ENCODE results near the gene TPGS1. TPM values are rescaled to one million over a fixed set of nuclear protein-coding genes. Genes with fewer than 3 reads are reported as not detected.
"Not testable (repeated sequence)": the region's sequence is repeated elsewhere in the genome, so short reads cannot be mapped to it uniquely, and the experiment has no call there.

TPGS1 gene
- total RNA-seq, 1 experiment from 2014 or later = 10.5 TPM

DNA sequence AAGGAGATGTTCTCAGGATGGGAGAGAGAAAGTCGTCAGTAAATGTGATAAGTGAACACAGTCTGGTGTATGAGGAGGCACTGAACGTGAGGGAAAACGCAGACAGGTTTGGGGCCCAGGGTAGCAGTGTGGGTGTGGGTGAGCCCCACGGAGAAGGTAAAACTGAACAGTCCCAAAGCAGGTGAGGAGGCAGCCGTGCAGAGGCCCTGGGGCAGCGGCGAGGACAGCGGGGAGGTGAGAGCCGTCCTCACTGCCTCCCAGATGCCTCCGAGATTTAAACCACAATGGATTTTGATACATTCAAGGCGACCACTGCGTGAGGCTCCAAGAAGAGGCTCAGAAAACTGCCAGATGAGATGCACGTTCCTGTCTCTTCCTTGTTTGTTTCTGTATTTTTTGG, 31.9 kb upstream of the TPGS1 start:
- DNase-seq (ENCODE audit: extremely low read depth, low read depth) = no peak

DNA sequence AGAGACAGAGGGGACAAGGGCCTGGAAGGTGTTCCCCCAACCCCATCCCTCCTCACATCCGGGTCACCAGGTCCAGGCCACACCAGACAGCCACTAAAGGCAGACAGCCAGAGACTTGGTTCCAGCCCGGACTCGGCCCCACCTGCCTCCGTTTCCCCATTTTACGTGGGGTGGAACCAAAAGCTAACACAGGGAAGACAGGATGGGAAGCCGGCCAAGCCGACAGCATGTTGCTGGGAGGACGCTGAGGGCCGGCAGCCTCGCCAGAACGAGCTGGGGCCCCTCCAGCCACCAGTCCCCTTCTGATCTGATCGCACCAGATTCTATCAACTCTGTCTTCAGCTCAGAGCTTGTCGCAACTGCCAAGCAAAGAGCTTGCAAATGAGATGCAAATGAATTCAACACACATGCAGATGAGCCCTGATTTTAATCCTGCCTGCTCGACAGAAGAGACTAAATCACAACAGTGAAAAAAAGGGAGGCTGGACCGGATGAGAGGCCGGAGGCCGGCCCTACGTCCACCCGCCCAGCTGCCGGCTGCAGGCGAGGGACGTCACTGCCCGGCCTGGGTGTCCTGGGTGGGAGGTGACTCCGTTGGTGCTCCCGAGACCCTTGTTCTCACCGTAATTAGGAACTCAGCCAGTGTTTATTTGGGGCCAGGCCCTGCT, 28.9 kb upstream of the TPGS1 start:
- DNase-seq (ENCODE audit: extremely low read depth, low read depth) = no peak

DNA sequence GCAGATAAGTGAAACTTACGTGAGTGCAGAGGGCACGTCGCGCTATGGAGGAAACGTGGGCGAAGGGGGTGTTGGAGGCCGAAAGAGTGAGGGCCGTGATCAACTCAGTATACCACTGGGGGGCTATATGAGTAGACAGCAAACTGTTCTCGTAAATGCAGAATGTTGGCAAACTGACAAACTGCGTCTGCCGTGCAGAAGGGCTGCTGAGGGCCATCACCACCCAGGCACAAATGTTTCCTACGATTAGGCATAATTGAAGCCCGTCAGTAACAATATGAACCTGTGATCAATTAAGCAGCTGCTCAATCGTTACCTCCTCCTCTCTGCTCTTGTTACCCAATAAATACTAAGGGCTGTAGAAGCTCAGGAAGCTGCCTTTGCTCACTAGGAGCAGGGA, 28.3 kb upstream of the TPGS1 start:
- no peak for DNase-seq (ENCODE audit: extremely low read depth, low read depth)

DNA sequence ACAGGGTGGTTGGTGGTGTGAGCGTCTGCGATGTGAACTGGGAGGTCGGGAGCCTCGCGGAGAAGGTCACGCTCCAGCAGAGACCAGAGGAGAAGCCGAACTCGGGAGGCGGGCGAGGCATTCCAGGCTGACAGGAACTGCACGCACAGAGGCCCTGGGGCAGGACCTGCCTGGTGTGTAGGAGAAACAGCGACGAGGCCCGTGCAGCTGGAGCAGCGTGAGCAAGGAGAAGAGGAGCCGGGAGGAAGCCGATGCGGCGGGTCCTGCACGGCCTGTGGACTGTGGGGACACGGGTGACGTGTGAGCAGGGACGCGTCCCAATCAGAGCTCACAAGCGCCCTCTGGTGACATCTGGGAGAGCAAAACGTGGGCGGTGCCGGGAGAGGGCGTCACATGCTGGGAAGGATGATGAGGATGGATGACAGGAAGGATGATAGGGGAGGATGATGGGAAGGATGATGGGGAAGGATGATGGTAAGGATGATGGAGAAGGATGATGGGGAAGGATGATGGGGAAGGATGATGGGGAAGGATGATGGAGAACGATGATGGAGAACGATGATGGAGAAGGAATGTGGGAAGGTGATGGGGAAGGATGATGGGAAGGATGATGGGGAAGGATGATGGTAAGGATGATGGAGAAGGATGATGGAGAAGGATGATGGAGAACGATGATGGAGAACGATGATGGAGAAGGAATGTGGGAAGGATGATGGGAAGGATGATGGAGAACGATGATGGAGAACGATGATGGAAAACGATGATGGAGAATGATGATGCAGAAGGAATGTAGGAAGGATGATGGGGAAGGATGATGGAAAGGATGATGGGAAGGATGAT, 27.1 kb upstream of the TPGS1 start:
- no peak for DNase-seq (ENCODE audit: extremely low read depth, low read depth)

DNA sequence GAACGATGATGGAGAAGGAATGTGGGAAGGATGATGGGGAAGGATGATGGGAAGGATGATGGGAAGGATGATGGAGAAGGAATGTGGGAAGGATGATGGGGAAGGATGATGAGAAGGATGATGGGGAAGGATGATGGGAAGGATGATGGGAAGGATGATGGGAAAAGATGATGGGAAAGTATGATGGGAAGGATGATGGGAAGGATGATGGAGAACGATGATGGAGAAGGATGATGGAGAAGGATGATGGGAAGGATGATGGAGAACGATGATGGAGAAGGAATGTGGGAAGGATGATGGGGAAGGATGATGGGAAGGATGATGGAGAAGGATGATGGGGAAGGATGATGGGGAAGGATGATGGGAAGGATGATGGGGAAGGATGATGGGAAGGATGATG, 26.2 kb upstream of the TPGS1 start:
- DNase-seq (ENCODE audit: extremely low read depth, low read depth) = not testable (repeated sequence)

DNA sequence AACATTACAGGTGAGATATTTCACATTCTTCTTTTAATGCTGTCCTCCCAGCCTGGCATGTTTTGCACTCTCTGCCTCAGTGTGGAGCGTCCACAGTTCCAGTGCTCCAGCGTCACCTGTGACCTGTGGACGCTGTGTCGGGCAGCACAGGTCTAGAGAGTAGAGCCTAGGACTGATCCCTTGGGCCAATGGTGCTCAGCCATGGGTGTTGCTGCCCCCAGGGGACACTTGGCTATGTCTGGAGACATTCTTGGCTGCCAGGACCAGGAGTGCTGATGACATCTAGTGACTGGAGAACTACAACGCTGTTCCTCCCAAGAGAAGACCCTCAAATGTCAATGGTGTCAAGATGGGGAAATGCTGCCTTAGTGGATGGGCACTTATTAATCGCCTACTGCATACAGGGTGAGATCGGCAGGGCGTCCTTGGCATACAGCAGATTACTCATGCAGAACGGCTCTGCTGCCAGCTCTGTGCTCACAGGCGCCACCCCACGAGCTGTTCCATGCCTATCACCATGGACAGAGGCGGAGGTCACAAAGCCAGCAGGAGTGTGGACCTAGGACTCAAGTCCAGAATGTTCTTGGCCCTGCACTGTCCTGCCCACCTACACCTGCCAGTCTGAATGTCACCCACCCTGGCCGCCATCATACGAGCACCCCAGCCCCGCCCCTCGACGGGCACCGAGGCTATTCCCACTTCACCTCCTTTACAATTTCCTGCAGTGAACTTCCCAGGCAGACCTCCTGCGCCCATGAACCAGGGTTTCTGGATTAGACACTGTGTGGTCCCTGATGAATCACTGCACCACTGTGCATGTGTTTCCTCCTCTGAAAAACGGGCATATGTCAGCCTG, 24.9 kb upstream of the TPGS1 start:
- DNase-seq (ENCODE audit: extremely low read depth, low read depth) = no peak

DNA sequence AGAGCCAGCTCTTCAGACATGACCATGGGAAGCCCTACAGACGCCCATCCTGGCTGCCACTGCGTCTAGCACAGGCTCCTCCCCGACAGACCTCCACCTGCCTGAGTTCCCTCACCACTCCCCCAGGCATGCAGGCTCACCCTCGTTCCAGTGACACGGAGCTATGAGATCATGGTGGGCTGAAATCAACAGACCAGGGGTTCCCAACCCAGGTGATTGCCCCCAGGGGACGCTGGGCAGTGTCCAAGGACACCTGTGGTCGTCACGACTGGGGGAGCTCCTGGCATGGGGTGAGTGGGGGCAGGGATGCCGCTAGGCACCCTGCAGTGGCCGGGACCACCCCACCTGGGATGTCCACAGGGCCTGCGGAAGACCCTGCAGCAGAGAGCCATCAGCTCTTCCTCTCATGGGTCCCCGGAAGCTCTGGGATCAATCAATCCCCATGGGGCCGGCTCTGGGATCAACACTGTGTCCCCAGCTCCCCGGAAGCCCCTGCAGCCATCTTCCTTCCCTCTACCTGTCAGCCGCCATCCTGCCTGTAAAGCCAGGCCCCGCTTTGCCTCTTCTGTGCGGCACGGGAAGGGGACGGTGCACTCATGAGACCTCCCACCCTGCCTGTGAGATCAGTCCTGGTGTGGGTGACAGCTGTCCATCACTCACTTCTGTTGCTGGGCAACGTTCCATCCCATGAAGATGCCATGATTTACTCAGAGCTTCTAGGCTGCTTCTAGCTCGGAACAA, 23.8 kb upstream of the TPGS1 start:
- DNase-seq (ENCODE audit: extremely low read depth, low read depth) = no peak

DNA sequence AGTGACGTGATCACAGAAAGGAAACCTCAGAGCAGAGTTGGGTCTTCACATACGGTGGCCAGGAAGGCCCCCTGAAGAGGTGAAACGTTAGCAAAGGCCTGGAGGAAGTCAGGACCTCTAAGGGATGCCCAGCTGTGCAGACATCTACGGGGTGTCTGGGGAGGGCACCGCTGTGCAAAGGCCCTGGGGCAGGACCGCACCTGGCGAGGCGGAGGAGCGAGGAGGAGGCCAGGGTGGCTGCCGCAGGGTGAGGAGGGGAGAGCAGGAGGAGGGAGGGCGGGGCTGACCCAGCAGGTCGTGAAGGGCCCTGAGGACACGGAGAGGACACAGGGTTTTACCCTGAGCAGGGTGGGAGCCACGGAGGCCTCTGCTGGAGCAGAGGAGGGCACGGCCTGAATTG, 22.8 kb upstream of the TPGS1 start:
- DNase-seq (ENCODE audit: extremely low read depth, low read depth) = no peak

DNA sequence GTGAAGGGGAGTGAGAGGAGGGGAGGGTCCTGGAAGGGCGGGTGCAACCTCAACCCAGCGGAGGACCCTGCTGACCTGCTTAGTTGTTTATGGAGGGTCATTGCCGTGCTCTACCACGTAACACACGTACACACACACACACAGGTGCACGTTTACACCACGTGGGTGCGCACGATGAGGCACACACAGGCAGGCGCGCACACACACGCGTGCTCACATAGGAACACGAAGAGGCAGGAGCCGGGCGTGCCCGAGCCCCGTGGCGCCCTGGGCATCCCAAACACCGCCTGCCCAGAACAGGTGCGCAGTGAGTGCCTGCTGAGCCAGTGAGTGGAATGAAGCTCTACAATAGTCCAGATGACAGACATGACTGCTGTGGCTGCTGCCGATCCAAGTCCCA, 22.2 kb upstream of the TPGS1 start:
- no peak for DNase-seq (ENCODE audit: extremely low read depth, low read depth)

DNA sequence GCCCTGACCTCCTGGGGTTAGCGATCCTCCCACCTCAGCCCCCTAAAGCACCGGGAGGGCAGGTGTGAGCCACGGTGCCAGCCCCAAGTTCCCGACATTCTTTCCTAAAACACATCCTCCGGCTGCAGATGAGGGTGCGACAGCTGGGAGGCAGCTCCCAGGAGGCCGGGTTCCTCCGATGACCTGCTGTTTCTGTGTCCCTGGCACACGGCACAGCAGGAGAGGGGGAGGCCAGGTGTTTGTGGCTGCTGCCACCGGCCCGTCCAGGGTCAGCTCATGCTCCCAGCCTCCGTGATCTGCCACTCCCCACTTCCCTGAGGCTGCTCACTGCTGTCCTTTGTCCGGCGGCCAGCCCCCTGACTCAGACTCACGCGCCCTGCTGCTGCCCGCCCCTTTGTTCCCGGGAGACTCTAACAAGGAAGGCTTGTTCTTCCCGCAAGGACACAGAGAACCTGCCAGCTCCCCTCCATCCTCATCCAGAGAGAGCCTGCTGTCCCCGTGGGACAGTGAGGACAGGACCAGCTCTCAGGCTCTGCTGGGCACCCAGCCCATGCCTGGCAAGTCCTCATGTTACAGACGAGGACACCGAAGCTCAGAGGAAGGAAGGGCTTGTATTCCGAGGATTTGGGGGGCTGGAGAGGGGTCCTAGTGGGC, 21.6 kb upstream of the TPGS1 start:
- peak; percentile 33 for DNase-seq (ENCODE audit: extremely low read depth, low read depth)

DNA sequence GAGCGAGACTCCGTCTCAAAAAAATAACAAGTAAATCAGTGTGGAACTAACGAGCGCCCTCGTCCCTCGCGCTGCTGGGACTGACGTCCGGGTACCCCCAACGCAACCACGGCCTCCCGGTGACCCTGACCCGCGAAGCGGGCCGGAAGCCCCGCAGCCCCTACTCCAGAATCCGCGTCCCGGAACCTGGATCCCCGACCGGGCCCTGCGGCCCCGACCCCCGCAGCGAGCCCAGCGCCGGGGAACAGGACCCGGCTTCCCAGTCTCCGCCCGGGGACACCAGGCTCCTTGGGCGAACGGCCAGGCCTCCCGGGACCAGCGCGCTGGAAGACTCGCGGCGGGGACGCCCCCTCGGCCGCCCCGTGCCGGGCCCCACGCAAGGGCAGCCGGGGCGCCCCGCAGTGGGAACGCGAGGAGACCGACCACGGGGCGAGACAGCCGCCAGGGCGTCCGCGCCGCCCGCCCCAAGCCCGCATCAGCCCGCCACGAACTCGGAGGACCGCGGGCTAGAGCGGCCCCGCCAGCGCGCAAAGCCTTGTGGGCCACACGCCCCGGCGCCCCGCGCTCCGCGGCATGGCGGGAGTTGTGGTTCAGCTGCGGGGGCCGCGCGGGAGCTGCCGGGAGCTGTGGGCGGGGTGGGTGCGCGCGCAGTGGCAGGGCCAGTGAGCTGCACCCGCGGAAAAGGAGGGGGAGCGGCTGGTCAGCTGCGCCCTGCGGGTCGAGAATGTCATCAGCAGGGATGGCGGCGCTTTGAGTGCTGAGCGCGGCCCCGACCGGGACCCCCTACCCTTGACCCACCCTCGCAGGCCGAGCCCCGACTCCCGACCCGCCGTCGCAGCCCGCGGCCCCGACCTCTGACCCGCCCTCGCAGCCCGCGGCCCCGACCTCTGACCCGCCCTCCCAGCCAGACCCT, 18.5 kb upstream of the TPGS1 start:
- DNase-seq (ENCODE audit: extremely low read depth, low read depth) = peak; percentile 84

DNA sequence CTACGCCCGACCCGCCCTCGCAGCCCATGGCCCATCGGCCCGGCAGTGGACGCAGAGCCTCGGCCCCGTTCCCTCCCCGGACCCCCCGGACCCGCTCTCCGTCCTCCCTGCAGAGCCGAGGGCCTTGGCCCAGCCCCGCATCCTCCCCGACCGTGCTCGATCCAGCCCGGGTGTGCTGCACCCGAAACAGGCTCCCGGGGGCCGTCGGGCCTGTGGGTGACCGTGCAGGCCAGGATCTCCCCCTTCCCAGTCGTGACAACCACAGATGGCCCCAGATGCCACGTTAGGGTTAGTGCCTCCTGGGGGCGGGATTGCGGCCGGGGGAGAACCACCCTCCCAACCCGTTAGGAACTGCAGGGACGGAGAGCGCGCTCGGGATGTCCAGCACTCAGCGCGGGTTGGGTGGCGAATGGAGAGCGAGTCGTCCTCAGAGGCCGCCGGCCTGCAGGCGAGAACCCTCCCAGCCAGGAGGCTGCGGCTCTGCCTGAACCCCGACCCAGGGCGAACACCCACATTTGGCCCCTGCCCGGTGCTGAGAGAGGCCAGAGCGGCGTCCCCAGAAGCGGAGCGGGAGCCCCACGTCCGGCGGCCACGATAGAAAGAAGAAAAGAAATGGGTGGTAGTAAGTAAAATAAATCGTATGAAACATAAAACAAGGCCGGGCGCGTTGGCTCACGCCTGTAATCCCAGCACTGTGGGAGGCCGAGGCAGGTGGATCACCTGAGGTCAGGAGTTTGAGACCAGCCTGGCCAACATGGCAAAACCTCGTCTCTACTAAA, 17.7 kb upstream of the TPGS1 start:
- DNase-seq (ENCODE audit: extremely low read depth, low read depth) = no peak

DNA sequence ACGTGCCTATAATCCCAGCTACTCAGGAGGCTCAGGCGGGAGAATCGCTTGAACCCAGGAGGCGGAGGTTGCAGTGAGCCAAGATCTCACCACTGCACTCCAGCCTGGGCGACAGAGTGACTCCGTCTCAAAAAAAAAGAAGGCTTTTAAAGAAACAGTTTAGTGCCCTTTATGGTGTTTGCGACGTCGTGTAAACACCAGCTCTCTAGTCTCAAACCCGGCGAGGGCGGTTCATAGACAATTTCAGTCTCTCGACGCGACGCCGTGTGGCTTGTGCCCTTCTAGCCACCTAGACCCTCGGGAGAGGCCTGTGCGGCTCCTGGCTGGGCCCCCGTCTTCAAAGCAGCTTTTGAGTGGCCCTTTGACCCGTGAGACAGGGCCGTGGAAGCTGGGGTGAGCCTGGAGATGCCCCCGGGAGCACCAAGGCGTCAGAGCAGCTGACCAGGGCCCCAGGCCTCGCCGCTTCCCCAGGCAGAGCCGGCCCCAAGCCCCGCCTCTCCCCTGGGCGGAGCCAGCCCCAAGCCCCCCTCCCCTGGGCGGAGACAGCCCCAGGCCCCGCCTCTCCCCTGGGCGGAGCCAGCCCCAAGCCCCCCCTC, 16.1 kb upstream of the TPGS1 start:
- no peak for DNase-seq (ENCODE audit: extremely low read depth, low read depth)

DNA sequence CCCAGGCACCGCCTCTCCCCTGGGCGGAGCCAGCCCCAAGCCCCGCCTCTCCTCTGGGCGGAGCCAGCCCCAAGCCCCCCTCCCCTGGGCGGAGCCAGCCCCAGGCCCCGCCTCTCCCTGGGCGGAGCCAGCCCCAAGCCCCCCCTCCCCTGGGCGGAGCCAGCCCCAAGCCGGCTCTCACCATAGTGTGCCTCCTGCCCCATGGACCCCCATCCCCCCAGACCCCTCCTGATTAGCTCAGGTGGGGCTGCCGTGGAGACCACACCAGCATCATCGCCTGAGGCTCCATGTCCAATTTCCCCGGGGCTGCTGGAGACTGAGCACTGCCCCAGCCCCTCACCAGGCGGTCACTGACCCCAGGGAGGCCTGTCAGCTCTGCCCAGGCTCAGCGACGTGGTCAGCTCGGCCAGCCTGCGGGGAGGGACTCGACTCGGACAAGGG, 15.2 kb upstream of the TPGS1 start:
- DNase-seq (ENCODE audit: extremely low read depth, low read depth) = no peak

DNA sequence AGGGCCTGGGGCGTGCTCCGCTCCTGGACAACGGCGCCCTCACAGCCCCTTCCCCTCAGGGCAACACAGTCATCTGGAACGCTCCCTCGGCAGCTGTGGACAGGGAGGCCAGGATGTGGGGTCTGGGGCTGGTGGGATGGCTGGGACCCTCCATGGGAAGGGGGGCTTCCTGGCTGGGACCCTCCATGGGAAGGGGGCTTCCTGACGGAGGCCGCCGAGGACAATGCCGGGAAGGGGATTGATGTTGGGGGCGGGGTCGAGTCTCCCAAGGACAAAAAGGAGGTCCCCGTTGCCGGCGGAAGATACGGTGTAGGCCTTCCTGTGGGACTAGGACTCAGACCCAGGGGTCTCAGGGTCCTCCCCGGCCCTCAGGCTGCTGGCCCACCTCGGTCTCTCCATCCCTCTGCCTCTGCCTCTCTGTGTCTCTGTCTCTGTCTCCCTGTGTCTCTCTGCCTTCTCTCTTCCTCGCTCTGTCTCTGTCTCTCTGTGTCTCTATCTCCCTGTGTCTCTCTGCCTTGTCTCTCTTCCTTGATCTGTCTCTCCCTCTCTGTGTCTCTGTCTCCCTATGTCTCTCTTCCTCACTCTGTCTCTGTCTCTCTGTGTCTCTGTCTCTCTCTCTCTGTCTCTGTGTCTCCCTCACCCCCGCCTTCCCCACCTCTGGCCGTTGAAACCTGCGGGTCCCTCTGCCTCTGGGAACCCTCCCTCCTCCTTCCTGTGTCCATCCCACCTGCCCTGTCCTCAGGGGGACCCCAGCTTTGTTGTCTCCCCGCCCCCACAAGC, 13.7 kb upstream of the TPGS1 start:
- DNase-seq (ENCODE audit: extremely low read depth, low read depth) = no peak

DNA sequence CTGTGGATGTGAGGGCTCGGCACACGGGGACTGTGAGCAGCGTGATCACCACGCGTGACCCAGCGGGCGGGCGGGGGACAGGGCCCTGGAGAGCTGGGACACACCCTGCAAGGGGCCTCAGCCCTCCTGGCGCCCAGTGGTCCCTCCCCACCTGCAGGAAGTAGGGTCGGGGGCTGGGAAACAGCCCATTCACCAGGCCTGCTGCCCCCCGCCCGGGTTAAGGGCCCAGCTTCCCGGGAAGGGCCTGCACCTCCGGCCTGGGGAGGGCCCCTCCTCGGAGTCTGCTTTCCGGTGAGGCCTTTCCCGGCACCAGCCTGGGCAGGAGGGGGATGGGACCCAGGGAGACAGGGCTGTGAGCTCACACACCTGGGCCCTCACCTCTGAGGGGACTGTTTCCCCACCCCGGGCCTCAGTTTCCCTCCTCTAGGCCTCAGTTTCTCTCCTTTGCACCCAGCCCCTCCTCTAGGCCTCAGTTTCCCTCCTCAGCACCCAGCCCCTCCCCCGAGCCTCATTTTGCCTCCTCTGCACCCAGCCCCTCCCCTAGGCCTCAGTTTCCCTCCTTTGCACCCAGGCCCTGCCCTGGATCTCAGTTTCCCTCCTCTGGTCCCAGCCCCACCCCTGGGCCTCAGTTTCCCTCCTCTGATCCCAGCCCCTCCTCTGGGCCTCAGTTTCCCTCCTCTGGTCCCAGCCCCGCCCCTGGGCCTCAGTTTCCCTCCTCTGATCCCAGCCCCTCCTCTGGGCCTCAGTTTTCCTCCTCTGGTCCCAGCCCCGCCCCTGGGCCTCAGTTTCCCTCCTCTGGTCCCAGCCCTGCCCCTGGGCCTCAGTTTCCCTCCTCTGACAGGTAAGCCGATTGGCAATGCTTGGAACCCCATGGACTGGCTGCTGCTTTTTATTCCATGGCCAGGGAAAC, 12.9 kb upstream of the TPGS1 start:
- DNase-seq (ENCODE audit: extremely low read depth, low read depth) = no peak

Data from NCI-H460 (cell line).